Esophagus muscularis mucosa (tissue), 3 donors: ENCODE data around the gene DQX1.

ENCODE experiments used
- CTCF ChIP-seq, 3 experiments: fragments of 200-600 bp in 2 of 3; fragments of 450-650 bp in 1 of 3; sonication (generic) in 2 of 3; IDR thresholded peaks; one replicate each; pipeline ENCODE4 v1.5.1; 2017 to 2019; ENCODE audit warnings: antibody characterized with exemption in 3 of 3, mild to moderate bottlenecking in 2 of 3, moderate library complexity in 1 of 3
- POLR2A ChIP-seq: fragments of 450-650 bp; IDR thresholded peaks from one replicate; pipeline ENCODE4 v1.6.1; 2017; ENCODE audit warnings: antibody characterized with exemption, moderate library complexity, mild to moderate bottlenecking, low read depth

GRCh38 chr2:74510272-74510671 lies 15.8 kb downstream of the DQX1 start:
- TF ChIP-seq CTCF (IDR thresholded peaks at IDR 0.05) (no peak), POLR2A (no peak)
